ENCODE data around the gene ZIM2. TPM values are rescaled to one million over a fixed set of nuclear protein-coding genes. Genes with fewer than 3 reads are reported as not detected.

The ZIM2 gene
- total RNA-seq, 1 donor from 2014 or later, result not detected

GRCh38 chr19:56813531-56813930 lies 27.0 kb downstream of the ZIM2 start:
- H3K4me2 ChIP-seq (ENCODE audit: low read length), result no peak overlapping the region
- no peaks in the 10 kb centered on the region for H3K27me3 ChIP-seq (ENCODE audit: insufficient read depth, low read length)
- H3K36me3 Mint-ChIP-seq (ENCODE audit: low read depth, unreplicated experiment), result no peaks in the 10 kb centered on the region
- H3K4me1 Mint-ChIP-seq (ENCODE audit: low read depth, unreplicated experiment), result no peaks in the 10 kb centered on the region
- H3K27ac ChIP-seq (ENCODE audit: low read depth, low read length), result no peak overlapping the region
- DNase-seq (ENCODE audit: low read depth) (no peak), FAIRE-seq (no peak)
- no peaks in the 10 kb centered on the region for H3K4me1 ChIP-seq (ENCODE audit: insufficient read depth, low read length)
- H2AFZ ChIP-seq (ENCODE audit: low read depth, low read length), result no peak overlapping the region
- no peaks in the 10 kb centered on the region for H4K20me1 ChIP-seq (ENCODE audit: insufficient read depth, low read length)
- H3K4me3 Mint-ChIP-seq (ENCODE audit: unreplicated experiment), result no peak overlapping the region
- no peak overlapping the region for H3K4me3 ChIP-seq (ENCODE audit: insufficient read depth, low read depth, low read length)
- no peaks in the 10 kb centered on the region for H3K79me2 ChIP-seq (ENCODE audit: insufficient read depth, low read length)
- no peak overlapping the region for H3K9ac ChIP-seq (ENCODE audit: low read length)
- peaks cover 10% of the 10 kb centered on the region for H3K9me3 ChIP-seq (ENCODE audit: insufficient read depth, low read depth, low read length)
- no peak for TF ChIP-seq EZH2 (IDR thresholded peaks at IDR 0.05; ENCODE audit: insufficient read depth, low read length)
- TF ChIP-seq, protein P1, sequence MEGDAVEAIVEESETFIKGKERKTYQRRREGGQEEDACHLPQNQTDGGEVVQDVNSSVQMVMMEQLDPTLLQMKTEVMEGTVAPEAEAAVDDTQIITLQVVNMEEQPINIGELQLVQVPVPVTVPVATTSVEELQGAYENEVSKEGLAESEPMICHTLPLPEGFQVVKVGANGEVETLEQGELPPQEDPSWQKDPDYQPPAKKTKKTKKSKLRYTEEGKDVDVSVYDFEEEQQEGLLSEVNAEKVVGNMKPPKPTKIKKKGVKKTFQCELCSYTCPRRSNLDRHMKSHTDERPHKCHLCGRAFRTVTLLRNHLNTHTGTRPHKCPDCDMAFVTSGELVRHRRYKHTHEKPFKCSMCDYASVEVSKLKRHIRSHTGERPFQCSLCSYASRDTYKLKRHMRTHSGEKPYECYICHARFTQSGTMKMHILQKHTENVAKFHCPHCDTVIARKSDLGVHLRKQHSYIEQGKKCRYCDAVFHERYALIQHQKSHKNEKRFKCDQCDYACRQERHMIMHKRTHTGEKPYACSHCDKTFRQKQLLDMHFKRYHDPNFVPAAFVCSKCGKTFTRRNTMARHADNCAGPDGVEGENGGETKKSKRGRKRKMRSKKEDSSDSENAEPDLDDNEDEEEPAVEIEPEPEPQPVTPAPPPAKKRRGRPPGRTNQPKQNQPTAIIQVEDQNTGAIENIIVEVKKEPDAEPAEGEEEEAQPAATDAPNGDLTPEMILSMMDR (IDR thresholded peaks at IDR 0.05; ENCODE audit: insufficient read depth, low read depth, low read length), result no peak
- H3K36me3 ChIP-seq (ENCODE audit: insufficient read depth, low read length), result no peaks in the 10 kb centered on the region
- peaks cover 5% of the 10 kb centered on the region for H3K9me3 Mint-ChIP-seq (ENCODE audit: unreplicated experiment)
- H3K27me3 Mint-ChIP-seq (ENCODE audit: low read depth, unreplicated experiment), result no peaks in the 10 kb centered on the region
- no peak overlapping the region for H3K27ac Mint-ChIP-seq (ENCODE audit: unreplicated experiment)

DNA sequence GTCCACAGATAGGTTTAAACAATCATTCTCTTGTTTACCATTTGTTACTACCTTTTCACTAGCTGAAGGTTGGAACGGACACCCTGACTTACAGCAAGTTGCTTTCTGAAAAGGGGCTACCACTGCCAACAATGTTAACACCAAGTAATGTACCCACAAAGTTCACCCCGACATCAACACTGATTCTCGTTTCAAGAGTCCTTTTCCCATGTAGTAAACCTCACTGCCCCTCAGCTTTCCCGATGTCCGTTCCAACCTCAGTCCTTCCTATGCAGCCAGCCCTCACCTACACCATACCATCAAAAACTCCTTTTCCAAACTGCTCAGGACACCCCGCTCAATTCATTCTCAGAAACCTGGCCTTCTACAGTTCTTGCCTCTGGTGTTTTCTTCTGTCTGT lies 29.0 kb downstream of the ZIM2 start:
- Mint-ChIP-seq H3K36me3 (ENCODE audit: low read depth, unreplicated experiment) (no peaks in the 10 kb centered on the region), H3K9me3 (ENCODE audit: unreplicated experiment) (peaks cover 9% of the 10 kb centered on the region)
- DNase-seq (ENCODE audit: low read depth), result no peak

DNA sequence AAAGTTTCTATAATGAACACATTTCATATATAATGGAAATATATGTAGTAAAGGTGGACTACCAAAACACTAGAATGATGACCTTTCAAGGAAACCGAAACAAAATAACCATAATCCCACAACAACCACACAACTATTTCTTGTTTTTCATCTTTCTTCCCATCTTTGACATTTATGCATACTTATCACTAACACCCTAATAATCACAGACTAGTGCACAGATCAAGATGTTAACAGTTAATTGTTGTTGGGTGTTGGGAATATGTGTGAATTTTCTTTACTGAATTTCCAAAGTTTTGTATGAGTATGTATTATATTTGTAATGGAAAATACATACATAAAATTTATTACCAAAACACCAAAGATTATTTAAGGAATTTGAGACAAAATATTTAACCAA lies 30.3 kb downstream of the ZIM2 start:
- TF ChIP-seq, protein P1 (IDR thresholded peaks at IDR 0.05; ENCODE audit: insufficient read depth, low read depth, low read length), result no peak
- no peak for TF ChIP-seq EZH2 (IDR thresholded peaks at IDR 0.05; ENCODE audit: insufficient read depth, low read length)
- Histone ChIP-seq H3K4me3 (ENCODE audit: insufficient read depth, low read depth, low read length) (no peak overlapping the region), H3K36me3 (ENCODE audit: insufficient read depth, low read length) (no peaks in the 10 kb centered on the region), H3K9me3 (ENCODE audit: insufficient read depth, low read depth, low read length) (peaks cover 7% of the 10 kb centered on the region), H3K4me2 (ENCODE audit: low read length) (no peak overlapping the region), H3K79me2 (ENCODE audit: insufficient read depth, low read length) (no peaks in the 10 kb centered on the region), H4K20me1 (ENCODE audit: insufficient read depth, low read length) (no peaks in the 10 kb centered on the region), H3K27me3 (ENCODE audit: insufficient read depth, low read length) (no peaks in the 10 kb centered on the region), H3K27ac (ENCODE audit: low read depth, low read length) (no peak overlapping the region), H3K9ac (ENCODE audit: low read length) (no peak overlapping the region), H2AFZ (ENCODE audit: low read depth, low read length) (no peak overlapping the region), H3K4me1 (ENCODE audit: insufficient read depth, low read length) (no peaks in the 10 kb centered on the region)
- Mint-ChIP-seq H3K36me3 (ENCODE audit: low read depth, unreplicated experiment) (no peaks in the 10 kb centered on the region), H3K9me3 (ENCODE audit: unreplicated experiment) (peaks cover 12% of the 10 kb centered on the region), H3K4me1 (ENCODE audit: low read depth, unreplicated experiment) (no peaks in the 10 kb centered on the region), H3K27ac (ENCODE audit: unreplicated experiment) (no peak overlapping the region), H3K4me3 (ENCODE audit: unreplicated experiment) (no peak overlapping the region), H3K27me3 (ENCODE audit: low read depth, unreplicated experiment) (no peaks in the 10 kb centered on the region)
- no peak for FAIRE-seq
- DNase-seq (ENCODE audit: low read depth), result no peak

More for the DNA sequence above, 29.0 kb downstream of the ZIM2 start:
- H3K9ac ChIP-seq (ENCODE audit: low read length), result no peak overlapping the region
- no peaks in the 10 kb centered on the region for H3K27me3 ChIP-seq (ENCODE audit: insufficient read depth, low read length)
- TF ChIP-seq, protein P1 (IDR thresholded peaks at IDR 0.05; ENCODE audit: insufficient read depth, low read depth, low read length), result no peak
- FAIRE-seq, result no peak
- Mint-ChIP-seq H3K4me3 (ENCODE audit: unreplicated experiment) (no peak overlapping the region), H3K27ac (ENCODE audit: unreplicated experiment) (no peak overlapping the region), H3K27me3 (ENCODE audit: low read depth, unreplicated experiment) (no peaks in the 10 kb centered on the region), H3K4me1 (ENCODE audit: low read depth, unreplicated experiment) (no peaks in the 10 kb centered on the region)
- no peaks in the 10 kb centered on the region for H4K20me1 ChIP-seq (ENCODE audit: insufficient read depth, low read length)
- H3K79me2 ChIP-seq (ENCODE audit: insufficient read depth, low read length), result no peaks in the 10 kb centered on the region
- no peak overlapping the region for H3K27ac ChIP-seq (ENCODE audit: low read depth, low read length)
- H3K4me2 ChIP-seq (ENCODE audit: low read length), result no peak overlapping the region
- no peak overlapping the region for H2AFZ ChIP-seq (ENCODE audit: low read depth, low read length)
- H3K4me1 ChIP-seq (ENCODE audit: insufficient read depth, low read length), result no peaks in the 10 kb centered on the region
- no peaks in the 10 kb centered on the region for H3K36me3 ChIP-seq (ENCODE audit: insufficient read depth, low read length)
- H3K9me3 ChIP-seq (ENCODE audit: insufficient read depth, low read depth, low read length), result peaks cover 8% of the 10 kb centered on the region
- H3K4me3 ChIP-seq (ENCODE audit: insufficient read depth, low read depth, low read length), result no peak overlapping the region

Measured in astrocyte (in vitro differentiated cells and primary cell).